HEK293 (cell line): ENCODE results near the gene CENPA.

ENCODE experiments used
- CTCF ChIA-PET: fragments of 350-600 bp; formaldehyde crosslinking; extraction: SDS; loops from one replicate; lab custom pipeline; 2021; ENCODE audit warnings: antibody characterized with exemption; lab: Yijun Ruan, JAX
- POLR2A ChIA-PET: fragments of 300-600 bp; formaldehyde crosslinking; extraction: SDS; loops from one replicate; lab custom pipeline; 2020; ENCODE audit warnings: antibody characterized with exemption, inconsistent platforms; lab: Yijun Ruan, JAX
- H3K27ac ChIP-seq: fragments of 200-500 bp; sonication (Bioruptor generic); 2 replicates; pipeline ENCODE4 v1.5.1; 2014; ENCODE audit warnings: low read depth, low read length, control low read depth, inconsistent platforms; ENCODE audit errors: extremely low read depth
- H3K36me3 ChIP-seq, 2 experiments: fragments of 200-500 bp in 1 of 2; sonication (Bioruptor generic) in 1 of 2; 1 replicate in 1 of 2; 2 replicates in 1 of 2; pipeline ENCODE4 v1.5.1; 2014 to 2017; ENCODE audit warnings: inconsistent platforms in 2 of 2, low read length in 2 of 2; ENCODE audit not compliant: control insufficient read depth in 2 of 2, insufficient read depth in 1 of 2
- H3K4me1 ChIP-seq: fragments of 200-500 bp; sonication (Bioruptor generic); 2 replicates; pipeline ENCODE4 v1.5.1; 2014; ENCODE audit warnings: mild to moderate bottlenecking, low read length, inconsistent platforms; ENCODE audit not compliant: control insufficient read depth, insufficient read depth
- H3K4me3 ChIP-seq: 2 replicates; pipeline ENCODE4 v1.5.1; 2011; ENCODE audit warnings: low read depth, mild to moderate bottlenecking, control low read depth, low read length, moderate library complexity
- H3K9me3 ChIP-seq: fragments of 200-500 bp; sonication (Bioruptor generic); 2 replicates; pipeline ENCODE4 v1.5.1; 2014; ENCODE audit warnings: low read depth, low read length, inconsistent platforms; ENCODE audit not compliant: control insufficient read depth, insufficient read depth
- PRDM4 ChIP-seq: fragments of 450-650 bp; formaldehyde crosslinking; IDR thresholded peaks from 2 replicates; pipeline ENCODE4 v1.5.1; 2017; ENCODE audit warnings: missing biosample characterization, missing genetic modification characterization
- SP3 ChIP-seq: fragments of 450-650 bp; formaldehyde crosslinking; IDR thresholded peaks from 2 replicates; pipeline ENCODE4 v1.5.1; 2016; ENCODE audit warnings: missing biosample characterization, missing genetic modification characterization
- TRIM28 ChIP-seq: IDR thresholded peaks from 2 replicates; pipeline ENCODE4 v1.6.1; 2011; ENCODE audit warnings: low read length, control low read depth, borderline replicate concordance
- ZBTB48 ChIP-seq: fragments of 450-650 bp; formaldehyde crosslinking; IDR thresholded peaks from 2 replicates; pipeline ENCODE4 v1.5.1; 2016; ENCODE audit warnings: missing biosample characterization, missing genetic modification characterization
- ZNF133 ChIP-seq: fragments of 450-650 bp; formaldehyde crosslinking; IDR thresholded peaks from 2 replicates; pipeline ENCODE4 v1.5.1; 2016; ENCODE audit warnings: missing biosample characterization, missing genetic modification characterization
- ZNF146 ChIP-seq: fragments of 450-650 bp; formaldehyde crosslinking; IDR thresholded peaks from 2 replicates; pipeline ENCODE4 v1.5.1; 2016; ENCODE audit warnings: missing biosample characterization, missing genetic modification characterization
- ZNF302 ChIP-seq: fragments of 450-650 bp; formaldehyde crosslinking; IDR thresholded peaks from 2 replicates; pipeline ENCODE4 v1.5.1; 2016; ENCODE audit warnings: missing biosample characterization, missing genetic modification characterization, low read depth
- ZNF544 ChIP-seq: fragments of 450-650 bp; formaldehyde crosslinking; IDR thresholded peaks from 2 replicates; pipeline ENCODE4 v1.5.0; 2017; ENCODE audit warnings: missing biosample characterization, missing genetic modification characterization
- ZNF580 ChIP-seq: fragments of 450-650 bp; formaldehyde crosslinking; IDR thresholded peaks from 2 replicates; pipeline ENCODE4 v1.5.1; 2016; ENCODE audit warnings: missing biosample characterization, missing genetic modification characterization
- ZNF660 ChIP-seq: fragments of 450-650 bp; IDR thresholded peaks from 2 replicates; pipeline ENCODE4 v1.5.1; 2018; ENCODE audit warnings: missing biosample characterization, mild to moderate bottlenecking, missing genetic modification characterization
- ZNF670 ChIP-seq: fragments of 450-650 bp; formaldehyde crosslinking; IDR thresholded peaks from 2 replicates; pipeline ENCODE4 v1.5.1; 2016; ENCODE audit warnings: missing biosample characterization, missing genetic modification characterization, low read depth
- TF ChIP-seq, protein P1 (sequence below): fragments of 450-650 bp; formaldehyde crosslinking; IDR thresholded peaks from 2 replicates; pipeline ENCODE4 v1.5.1; 2016; ENCODE audit warnings: missing biosample characterization, missing genetic modification characterization
- TF ChIP-seq, protein P2 (sequence below): fragments of 450-650 bp; formaldehyde crosslinking; IDR thresholded peaks from 2 replicates; pipeline ENCODE4 v1.5.0; 2017; ENCODE audit warnings: missing biosample characterization, missing genetic modification characterization, borderline replicate concordance
- TF ChIP-seq, protein P3 (sequence below): fragments of 450-650 bp; formaldehyde crosslinking; conservative IDR thresholded peaks from 2 replicates; pipeline ENCODE4 v1.5.1; 2016; ENCODE audit warnings: low read depth, missing biosample characterization, missing genetic modification characterization

Gene CENPA

DNA sequence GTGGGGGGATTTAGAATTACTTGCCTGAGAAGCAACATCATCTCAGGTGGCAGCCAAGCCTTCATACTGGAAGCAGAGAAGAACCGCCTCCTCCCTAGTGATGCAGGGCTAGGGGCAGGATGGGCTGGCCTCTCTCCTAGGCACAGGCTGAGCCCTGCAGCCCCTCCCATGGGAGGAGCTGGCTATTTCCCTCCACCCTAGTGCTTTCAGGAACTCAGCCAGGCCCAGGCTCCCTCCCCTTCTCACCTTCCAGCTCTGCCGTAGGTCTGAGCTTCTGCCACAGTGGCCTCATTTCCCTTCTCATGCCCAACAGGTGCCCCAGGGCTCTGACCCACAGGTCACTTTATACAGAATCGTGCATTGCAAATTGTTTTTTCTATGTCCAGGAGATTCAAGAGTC lies 31.0 kb downstream of the CENPA start (continued):
- TF ChIP-seq, protein P1, sequence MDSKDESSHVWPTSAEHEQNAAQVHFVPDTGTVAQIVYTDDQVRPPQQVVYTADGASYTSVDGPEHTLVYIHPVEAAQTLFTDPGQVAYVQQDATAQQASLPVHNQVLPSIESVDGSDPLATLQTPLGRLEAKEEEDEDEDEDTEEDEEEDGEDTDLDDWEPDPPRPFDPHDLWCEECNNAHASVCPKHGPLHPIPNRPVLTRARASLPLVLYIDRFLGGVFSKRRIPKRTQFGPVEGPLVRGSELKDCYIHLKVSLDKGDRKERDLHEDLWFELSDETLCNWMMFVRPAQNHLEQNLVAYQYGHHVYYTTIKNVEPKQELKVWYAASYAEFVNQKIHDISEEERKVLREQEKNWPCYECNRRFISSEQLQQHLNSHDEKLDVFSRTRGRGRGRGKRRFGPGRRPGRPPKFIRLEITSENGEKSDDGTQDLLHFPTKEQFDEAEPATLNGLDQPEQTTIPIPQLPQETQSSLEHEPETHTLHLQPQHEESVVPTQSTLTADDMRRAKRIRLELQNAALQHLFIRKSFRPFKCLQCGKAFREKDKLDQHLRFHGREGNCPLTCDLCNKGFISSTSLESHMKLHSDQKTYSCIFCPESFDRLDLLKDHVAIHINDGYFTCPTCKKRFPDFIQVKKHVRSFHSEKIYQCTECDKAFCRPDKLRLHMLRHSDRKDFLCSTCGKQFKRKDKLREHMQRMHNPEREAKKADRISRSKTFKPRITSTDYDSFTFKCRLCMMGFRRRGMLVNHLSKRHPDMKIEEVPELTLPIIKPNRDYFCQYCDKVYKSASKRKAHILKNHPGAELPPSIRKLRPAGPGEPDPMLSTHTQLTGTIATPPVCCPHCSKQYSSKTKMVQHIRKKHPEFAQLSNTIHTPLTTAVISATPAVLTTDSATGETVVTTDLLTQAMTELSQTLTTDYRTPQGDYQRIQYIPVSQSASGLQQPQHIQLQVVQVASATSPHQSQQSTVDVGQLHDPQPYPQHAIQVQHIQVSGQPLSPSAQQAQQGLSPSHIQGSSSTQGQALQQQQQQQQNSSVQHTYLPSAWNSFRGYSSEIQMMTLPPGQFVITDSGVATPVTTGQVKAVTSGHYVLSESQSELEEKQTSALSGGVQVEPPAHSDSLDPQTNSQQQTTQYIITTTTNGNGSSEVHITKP (tag by site-specific recombination): 0 out of 2 replicates have a peak, but pooled peaks have one; percentile 41
- peak; percentile 66 for TF ChIP-seq SP3 (tag by site-specific recombination)
- peak; percentile 47; the same call in 1 of the 2 replicates for TF ChIP-seq ZBTB48 (tag by site-specific recombination)

DNA sequence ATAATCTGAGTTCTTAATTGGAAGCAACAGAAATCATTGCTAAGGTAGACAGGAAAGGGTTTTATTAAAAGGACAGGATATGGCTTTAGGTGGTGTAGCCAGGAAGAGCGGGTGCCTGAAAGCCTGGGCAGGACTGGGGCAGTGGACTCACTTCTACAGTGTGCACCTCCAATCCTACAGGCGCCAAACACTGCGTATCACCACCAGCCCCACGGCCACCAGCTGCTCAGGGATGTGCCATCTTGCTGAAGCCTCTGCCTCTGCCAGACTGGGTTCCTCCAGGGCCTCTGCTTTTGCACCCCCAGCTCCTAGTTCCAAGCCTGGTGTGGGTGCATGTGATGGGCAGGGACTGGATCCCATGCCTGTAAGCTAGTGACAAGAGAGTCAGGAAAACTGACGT lies 32.4 kb downstream of the CENPA start:
- Histone ChIP-seq H3K4me1 (no peaks in the 10 kb centered on the region), H3K27ac (no peak overlapping the region), H3K36me3 (no peaks in the 10 kb centered on the region), H3K4me3 (no peak overlapping the region), H3K9me3 (no peaks in the 10 kb centered on the region)
- ChIA-PET POLR2A (no interaction called here), CTCF (no interaction called here)
- TF ChIP-seq, protein P2, sequence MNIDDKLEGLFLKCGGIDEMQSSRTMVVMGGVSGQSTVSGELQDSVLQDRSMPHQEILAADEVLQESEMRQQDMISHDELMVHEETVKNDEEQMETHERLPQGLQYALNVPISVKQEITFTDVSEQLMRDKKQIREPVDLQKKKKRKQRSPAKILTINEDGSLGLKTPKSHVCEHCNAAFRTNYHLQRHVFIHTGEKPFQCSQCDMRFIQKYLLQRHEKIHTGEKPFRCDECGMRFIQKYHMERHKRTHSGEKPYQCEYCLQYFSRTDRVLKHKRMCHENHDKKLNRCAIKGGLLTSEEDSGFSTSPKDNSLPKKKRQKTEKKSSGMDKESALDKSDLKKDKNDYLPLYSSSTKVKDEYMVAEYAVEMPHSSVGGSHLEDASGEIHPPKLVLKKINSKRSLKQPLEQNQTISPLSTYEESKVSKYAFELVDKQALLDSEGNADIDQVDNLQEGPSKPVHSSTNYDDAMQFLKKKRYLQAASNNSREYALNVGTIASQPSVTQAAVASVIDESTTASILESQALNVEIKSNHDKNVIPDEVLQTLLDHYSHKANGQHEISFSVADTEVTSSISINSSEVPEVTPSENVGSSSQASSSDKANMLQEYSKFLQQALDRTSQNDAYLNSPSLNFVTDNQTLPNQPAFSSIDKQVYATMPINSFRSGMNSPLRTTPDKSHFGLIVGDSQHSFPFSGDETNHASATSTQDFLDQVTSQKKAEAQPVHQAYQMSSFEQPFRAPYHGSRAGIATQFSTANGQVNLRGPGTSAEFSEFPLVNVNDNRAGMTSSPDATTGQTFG (tag by site-specific recombination): no peak
- TF ChIP-seq TRIM28 (no peak), ZNF660 (tag by site-specific recombination) (no peak), ZNF146 (no peak), PRDM4 (no peak), ZNF302 (tag by site-specific recombination) (no peak), ZNF133 (tag by site-specific recombination) (no peak), ZNF544 (tag by site-specific recombination) (no peak), ZNF580 (no peak), ZNF670 (tag by site-specific recombination) (no peak)
- TF ChIP-seq, protein P3, sequence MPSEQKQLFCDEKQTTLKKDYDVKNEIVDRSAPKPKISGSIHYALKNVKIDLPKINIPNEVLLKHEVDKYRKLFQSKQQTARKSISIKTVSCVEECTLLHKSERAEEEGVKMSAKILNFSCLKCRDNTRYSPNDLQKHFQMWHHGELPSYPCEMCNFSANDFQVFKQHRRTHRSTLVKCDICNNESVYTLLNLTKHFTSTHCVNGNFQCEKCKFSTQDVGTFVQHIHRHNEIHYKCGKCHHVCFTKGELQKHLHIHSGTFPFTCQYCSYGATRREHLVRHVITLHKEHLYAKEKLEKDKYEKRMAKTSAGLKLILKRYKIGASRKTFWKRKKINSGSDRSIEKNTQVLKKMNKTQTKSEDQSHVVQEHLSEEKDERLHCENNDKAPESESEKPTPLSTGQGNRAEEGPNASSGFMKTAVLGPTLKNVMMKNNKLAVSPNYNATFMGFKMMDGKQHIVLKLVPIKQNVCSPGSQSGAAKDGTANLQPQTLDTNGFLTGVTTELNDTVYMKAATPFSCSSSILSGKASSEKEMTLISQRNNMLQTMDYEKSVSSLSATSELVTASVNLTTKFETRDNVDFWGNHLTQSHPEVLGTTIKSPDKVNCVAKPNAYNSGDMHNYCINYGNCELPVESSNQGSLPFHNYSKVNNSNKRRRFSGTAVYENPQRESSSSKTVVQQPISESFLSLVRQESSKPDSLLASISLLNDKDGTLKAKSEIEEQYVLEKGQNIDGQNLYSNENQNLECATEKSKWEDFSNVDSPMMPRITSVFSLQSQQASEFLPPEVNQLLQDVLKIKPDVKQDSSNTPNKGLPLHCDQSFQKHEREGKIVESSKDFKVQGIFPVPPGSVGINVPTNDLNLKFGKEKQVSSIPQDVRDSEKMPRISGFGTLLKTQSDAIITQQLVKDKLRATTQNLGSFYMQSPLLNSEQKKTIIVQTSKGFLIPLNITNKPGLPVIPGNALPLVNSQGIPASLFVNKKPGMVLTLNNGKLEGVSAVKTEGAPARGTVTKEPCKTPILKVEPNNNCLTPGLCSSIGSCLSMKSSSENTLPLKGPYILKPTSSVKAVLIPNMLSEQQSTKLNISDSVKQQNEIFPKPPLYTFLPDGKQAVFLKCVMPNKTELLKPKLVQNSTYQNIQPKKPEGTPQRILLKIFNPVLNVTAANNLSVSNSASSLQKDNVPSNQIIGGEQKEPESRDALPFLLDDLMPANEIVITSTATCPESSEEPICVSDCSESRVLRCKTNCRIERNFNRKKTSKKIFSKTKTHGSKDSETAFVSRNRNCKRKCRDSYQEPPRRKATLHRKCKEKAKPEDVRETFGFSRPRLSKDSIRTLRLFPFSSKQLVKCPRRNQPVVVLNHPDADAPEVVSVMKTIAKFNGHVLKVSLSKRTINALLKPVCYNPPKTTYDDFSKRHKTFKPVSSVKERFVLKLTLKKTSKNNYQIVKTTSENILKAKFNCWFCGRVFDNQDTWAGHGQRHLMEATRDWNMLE (tag by site-specific recombination): no peak
